GM12892 (cell line): ENCODE data around the gene NELFB.

ENCODE experiments used
- POLR2A ChIP-seq: IDR thresholded peaks from 2 replicates; pipeline ENCODE4 v1.6.1; 2011; ENCODE audit warnings: low read depth, low read length, control low read depth
- POLR2AphosphoS5 ChIP-seq: IDR thresholded peaks from 2 replicates; pipeline ENCODE4 v1.6.1; 2011; ENCODE audit warnings: low read depth, low read length, control low read depth

GRCh38 chr9:137321726-137322361 is 66.7 kb downstream of the NELFB start:
- TF ChIP-seq POLR2A: no peak
- TF ChIP-seq POLR2AphosphoS5: no peak
